ENCODE data around the gene RGS13. TPM values are rescaled to one million over a fixed set of nuclear protein-coding genes. Genes with fewer than 3 reads are reported as not detected.

RGS13 gene
- not detected in 2 replicates for total RNA-seq (2014; rRNA removed; shearing (Covaris generic); ENCODE audit: low replicate concordance)

- no peak for DNase-seq (ENCODE audit: low read depth)
- in situ Hi-C loops (cut with HindIII; ENCODE audit: low pct_unique_long_range_greater_than_20kb, low sequenced_read_pairs): no loop called here
Observed at GRCh38 chr1:192635939-192636338, at the start of gene RGS13. Gene RGS13, plus strand, starts transcription at chr1:192636147. Its CDS starts 8,188 bp downstream, at chr1:192644335.

GRCh38 chr1:192587386-192588266, 48.3 kb upstream of the RGS13 start:
- DNase-seq (ENCODE audit: low read depth): no peak
- in situ Hi-C loops (cut with HindIII; ENCODE audit: low pct_unique_long_range_greater_than_20kb, low sequenced_read_pairs): no loop called here

GRCh38 chr1:192588546-192588945, 47.4 kb upstream of the RGS13 start:
- in situ Hi-C loops (cut with HindIII; ENCODE audit: low pct_unique_long_range_greater_than_20kb, low sequenced_read_pairs): no loop called here
- no peak for DNase-seq (ENCODE audit: low read depth)

GRCh38 chr1:192589813-192590212, 46.1 kb upstream of the RGS13 start:
- in situ Hi-C loops (cut with HindIII; ENCODE audit: low pct_unique_long_range_greater_than_20kb, low sequenced_read_pairs): no loop called here
- DNase-seq (ENCODE audit: low read depth): no peak

DNA sequence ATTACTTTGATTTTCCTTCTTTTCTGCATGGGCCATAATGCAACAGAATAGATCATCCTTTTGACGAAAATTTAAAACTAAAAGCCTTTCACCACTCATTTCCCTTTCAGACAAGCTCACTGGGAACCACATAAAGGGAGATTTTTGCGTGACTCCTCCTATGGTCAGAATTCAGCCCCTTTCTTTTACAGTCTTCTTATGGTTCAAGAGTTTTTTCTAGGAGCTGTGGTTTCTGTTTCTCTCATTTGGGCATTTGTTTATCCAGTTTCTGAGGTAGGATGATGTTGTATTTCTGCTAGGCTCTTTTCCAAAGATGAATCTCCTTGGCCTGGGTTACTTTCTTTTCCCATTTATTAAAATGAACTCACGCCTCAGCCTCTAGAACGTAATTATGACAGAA, 43.4 kb upstream of the RGS13 start:
- DNase-seq (ENCODE audit: low read depth): no peak
- in situ Hi-C loops (cut with HindIII; ENCODE audit: low pct_unique_long_range_greater_than_20kb, low sequenced_read_pairs): no loop called here

DNA sequence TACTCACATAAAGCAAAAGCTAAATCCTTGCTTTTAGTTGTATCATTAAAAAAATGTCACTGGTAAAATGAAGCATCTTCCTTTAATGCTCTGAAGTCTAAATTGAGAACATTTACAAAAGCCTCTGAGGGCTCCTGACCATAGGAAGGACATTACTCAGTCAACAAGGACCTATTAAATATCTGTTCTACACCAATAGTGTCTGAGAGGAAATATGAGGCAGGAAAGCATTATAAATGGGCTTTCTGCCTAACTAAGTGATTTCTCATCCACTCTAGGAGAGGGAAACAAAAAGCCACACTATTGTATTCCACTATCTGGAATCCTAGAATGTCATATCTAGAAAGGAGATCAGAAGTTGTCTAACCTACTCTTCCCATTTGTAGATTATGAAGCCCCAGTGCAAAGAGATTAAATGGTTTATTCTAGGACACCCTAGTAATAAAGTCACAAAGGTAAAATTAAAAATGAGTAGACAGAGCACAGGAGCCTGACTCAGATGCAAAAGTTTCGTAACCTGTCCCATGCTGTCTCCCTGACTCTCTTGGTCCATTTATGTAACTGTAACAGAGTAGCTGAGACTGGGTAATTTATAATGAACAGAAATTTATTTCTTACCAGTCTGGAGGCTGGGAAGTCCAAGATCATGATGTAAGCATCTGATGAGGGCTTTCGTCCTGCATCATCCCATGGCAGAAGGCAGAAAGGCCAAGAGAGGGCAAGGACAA, 42.8 kb upstream of the RGS13 start:
- in situ Hi-C loops (cut with HindIII; ENCODE audit: low pct_unique_long_range_greater_than_20kb, low sequenced_read_pairs): no loop called here
- DNase-seq (ENCODE audit: low read depth): no peak

DNA sequence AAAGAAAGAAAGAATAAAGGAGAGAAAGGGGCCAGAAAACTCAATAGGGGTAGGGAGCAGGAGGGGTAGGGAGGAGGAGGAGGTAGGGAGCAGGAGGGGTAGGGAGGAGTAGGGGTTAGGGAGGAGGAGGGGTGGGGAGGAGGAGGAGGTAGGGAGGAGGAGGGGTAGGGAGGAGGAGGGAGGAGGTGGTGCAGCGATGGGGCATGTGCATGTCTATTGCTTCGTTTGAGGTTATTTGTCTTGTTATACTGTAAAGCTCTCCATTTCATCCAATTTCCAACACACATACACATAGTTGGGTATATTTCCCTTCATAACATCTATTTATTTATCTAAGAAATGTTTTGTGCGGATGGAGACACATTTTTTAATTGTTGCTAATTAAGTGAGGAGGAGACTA, 40.6 kb upstream of the RGS13 start:
- DNase-seq (ENCODE audit: low read depth): no peak
- in situ Hi-C loops (cut with HindIII; ENCODE audit: low pct_unique_long_range_greater_than_20kb, low sequenced_read_pairs): no loop called here

DNA sequence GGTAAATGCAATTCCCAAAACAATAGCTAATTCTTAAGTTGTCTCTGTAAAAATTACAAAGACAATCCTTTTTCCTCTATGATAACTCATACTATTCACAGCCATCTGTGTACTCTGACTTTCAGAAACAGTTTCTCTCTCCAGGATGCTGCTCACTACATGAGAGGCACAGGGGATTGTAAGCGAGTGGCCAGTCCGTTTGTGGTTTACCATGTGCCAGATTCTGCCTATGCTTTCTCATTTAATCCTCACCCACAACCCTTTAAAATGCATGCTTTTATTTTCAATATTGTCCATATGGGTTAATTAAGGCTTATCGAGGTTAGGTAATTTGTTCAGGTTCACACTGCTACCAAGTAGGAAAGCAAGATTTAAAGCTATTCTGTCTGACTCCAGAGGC, 37.4 kb upstream of the RGS13 start:
- DNase-seq (ENCODE audit: low read depth): no peak
- in situ Hi-C loops (cut with HindIII; ENCODE audit: low pct_unique_long_range_greater_than_20kb, low sequenced_read_pairs): no loop called here

DNA sequence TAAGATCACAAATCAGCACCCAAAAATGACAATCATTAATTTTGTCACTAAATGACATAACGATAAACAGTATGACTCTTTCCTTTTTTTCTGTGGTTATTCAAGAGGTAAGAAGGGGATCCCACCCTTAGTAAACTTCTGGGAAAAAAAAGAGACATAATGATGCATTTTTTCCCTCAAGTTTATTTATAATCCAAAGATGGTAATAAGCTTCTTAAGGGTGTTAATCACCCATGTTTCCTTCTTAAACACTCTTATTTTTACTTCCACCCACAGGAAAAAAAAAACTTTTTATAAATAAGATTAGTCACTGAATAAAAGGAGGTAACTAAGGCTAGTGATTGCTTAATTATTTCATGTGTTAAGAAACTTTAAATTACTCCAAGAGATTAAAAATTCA, 35.7 kb upstream of the RGS13 start:
- in situ Hi-C loops (cut with HindIII; ENCODE audit: low pct_unique_long_range_greater_than_20kb, low sequenced_read_pairs): no loop called here
- no peak for DNase-seq (ENCODE audit: low read depth)

DNA sequence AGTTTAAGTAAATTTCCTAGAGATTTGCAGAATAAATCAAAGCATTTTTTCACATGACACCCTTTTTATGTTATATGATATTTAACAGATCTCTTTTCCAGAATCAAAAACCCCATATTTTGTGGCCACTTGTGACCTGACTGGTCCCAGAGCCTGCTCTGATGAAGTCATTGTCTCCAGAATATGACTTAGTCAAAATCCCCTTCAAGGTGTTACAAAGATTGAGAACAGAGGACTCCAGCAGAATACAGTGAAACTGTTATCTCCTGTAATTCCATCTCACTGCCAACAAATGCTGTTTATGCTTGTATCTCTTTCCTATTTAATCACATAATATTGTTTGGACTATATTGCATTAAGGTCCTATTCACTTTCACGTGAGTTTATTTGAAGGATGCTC, 34.8 kb upstream of the RGS13 start:
- DNase-seq (ENCODE audit: low read depth): no peak
- in situ Hi-C loops (cut with HindIII; ENCODE audit: low pct_unique_long_range_greater_than_20kb, low sequenced_read_pairs): no loop called here

GRCh38 chr1:192601567-192601966, 34.4 kb upstream of the RGS13 start:
- no peak for DNase-seq (ENCODE audit: low read depth)

DNA sequence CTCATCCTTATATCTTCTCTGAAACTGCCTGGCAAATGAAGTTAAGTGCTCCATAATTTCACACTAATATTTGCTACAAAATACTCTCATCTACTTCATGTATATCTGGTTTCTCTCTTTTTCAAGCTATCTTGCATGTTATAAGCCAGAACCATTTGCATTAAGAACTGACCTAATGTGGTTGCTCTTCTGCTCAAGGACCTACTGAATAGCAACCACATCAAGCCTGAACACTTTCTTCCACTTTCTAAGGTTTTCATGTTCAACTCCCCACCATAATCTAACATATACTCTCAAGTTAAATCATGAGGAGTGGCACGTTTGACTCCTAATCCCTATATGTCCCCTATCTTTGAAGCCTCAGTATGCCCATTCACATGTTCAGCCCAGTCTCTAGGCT, 33.2 kb upstream of the RGS13 start:
- in situ Hi-C loops (cut with HindIII; ENCODE audit: low pct_unique_long_range_greater_than_20kb, low sequenced_read_pairs): no loop called here
- no peak for DNase-seq (ENCODE audit: low read depth)

More at GRCh38 chr1:192601567-192601966, 34.4 kb upstream of the RGS13 start:
- in situ Hi-C loops (cut with HindIII; ENCODE audit: low pct_unique_long_range_greater_than_20kb, low sequenced_read_pairs): no loop called here

- DNase-seq (ENCODE audit: low read depth): no peak
- in situ Hi-C loops (cut with HindIII; ENCODE audit: low pct_unique_long_range_greater_than_20kb, low sequenced_read_pairs): no loop called here
Observed at GRCh38 chr1:192603218-192603787, 32.6 kb upstream of the RGS13 start.

DNA sequence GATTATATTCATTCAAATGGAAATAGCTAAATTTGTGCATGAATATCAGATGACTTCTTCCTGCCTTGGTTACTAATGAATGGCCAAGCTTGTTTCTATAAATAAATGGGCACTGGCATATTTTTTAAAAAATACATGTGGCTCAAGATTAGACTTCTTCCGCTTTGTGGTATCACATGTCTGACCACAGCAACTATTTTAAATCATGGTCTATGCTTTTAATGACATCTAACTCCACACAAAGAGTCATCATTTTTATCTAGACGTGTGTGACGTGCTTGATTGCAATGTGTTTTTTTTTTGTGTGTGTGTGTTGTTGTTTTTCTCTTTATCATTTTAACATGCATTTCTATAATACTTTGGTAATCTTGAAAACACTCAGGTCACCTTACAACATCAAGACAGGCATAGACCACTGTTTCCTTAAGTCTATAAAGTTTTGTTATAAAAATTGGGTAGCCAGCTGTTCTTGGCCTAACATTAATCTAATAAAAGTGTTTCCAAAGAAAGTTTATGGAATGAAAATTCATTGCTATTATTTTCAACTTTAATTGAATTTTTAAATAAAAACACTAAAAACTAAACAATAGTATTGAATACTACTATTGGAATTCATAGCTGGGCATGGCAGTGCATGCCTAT, 30.8 kb upstream of the RGS13 start:
- no peak for DNase-seq (ENCODE audit: low read depth)

GRCh38 chr1:192608671-192609070, 27.3 kb upstream of the RGS13 start:
- no peak for DNase-seq (ENCODE audit: low read depth)
- in situ Hi-C loops (cut with HindIII; ENCODE audit: low pct_unique_long_range_greater_than_20kb, low sequenced_read_pairs): no loop called here

More for the DNA sequence above, 30.8 kb upstream of the RGS13 start:
- in situ Hi-C loops (cut with HindIII; ENCODE audit: low pct_unique_long_range_greater_than_20kb, low sequenced_read_pairs): no loop called here

GRCh38 chr1:192609110-192610079, 26.6 kb upstream of the RGS13 start:
- DNase-seq (ENCODE audit: low read depth): no peak

GRCh38 chr1:192610112-192610889, 25.6 kb upstream of the RGS13 start:
- DNase-seq (ENCODE audit: low read depth): no peak
- in situ Hi-C loops (cut with HindIII; ENCODE audit: low pct_unique_long_range_greater_than_20kb, low sequenced_read_pairs): no loop called here

More at GRCh38 chr1:192609110-192610079, 26.6 kb upstream of the RGS13 start:
- in situ Hi-C loops (cut with HindIII; ENCODE audit: low pct_unique_long_range_greater_than_20kb, low sequenced_read_pairs): no loop called here

All from Caki2 (cell line).